GM21825 (cell line): ENCODE measurements around the gene NOL9.
A peak's percentile ranks its signal among the peaks of the same experiment; 100 is the strongest.

Experiments
- ATAC-seq: cut with Tn5 transposase; IDR thresholded peaks from one replicate; pipeline ENCODE4 v1.9.1; 2021; ENCODE audit warnings: mild to moderate bottlenecking, moderate library complexity; ENCODE audit not compliant: unreplicated experiment

Gene NOL9

DNA sequence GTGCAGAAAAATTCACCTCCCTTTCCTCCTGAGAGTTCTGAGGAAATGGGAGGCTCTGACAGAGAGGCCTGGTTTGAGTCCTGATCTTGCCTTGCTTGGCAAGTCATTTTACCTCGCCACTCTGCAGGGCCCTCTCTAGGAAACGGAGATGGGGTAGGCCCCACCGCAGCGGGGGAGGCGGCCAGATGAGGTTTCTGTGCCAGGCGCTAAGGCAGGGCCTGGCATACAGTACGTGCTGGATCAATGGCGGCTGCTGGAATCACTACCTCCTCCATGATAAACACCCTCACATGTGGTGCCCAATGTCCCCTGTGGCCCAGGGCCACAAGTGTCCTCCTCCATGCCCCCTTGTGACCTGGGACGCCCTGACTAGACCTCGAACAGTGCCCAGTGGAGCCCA, 62.3 kb downstream of the NOL9 start:
- ATAC-seq = no peak

GRCh38 chr1:6491480-6491962, 62.8 kb downstream of the NOL9 start, which contains the start of gene PLEKHG5:
Gene PLEKHG5 (minus strand): TSS chr1:6491667. CDS start chr1:6477571, 14,096 bp downstream.
- no peak for ATAC-seq

- ATAC-seq = no peak
Observed at GRCh38 chr1:6491081-6491449, 63.2 kb downstream of the NOL9 start.

- peak; percentile 43 for ATAC-seq
Observed at GRCh38 chr1:6490181-6491080, 63.9 kb downstream of the NOL9 start.

DNA sequence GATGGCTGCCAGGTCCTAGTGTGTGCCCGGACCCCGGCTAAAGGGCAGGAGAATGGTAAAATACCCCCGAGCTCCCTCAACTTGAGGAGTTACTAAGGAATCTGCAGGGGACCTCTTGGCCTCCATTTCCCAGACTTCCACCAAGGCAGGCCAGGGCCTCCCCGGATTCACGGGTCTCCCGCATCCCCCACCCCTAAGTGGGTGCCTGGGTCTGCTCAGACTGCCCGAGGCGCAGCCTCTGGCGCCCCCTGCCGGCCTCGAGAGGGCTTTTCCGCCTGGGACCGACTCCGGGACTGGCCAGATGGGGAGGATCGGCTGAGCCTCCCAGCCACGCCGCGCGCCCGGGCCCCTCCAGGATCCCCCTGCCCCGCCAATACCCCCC, 64.5 kb downstream of the NOL9 start:
- peak; percentile 60 for ATAC-seq

DNA sequence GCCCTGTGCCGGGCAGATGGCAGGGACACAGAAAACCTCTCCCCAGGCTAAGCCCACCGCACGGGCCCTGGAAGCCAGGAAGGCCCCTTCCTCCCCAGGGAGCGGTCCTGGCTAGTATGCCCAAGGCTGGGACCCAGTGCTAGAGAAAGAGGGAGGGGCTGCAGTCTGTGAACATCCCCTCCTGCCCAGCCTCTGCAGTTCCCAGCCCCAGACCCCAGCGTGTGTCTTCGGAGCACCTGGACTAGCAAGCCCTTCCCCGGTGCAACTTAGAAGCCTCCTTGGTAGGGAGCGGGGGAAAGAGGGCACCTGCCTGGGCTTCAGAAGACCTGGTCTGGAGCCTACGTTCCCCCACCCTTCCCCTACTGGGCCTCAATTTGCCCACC, 64.9 kb downstream of the NOL9 start:
- no peak for ATAC-seq

DNA sequence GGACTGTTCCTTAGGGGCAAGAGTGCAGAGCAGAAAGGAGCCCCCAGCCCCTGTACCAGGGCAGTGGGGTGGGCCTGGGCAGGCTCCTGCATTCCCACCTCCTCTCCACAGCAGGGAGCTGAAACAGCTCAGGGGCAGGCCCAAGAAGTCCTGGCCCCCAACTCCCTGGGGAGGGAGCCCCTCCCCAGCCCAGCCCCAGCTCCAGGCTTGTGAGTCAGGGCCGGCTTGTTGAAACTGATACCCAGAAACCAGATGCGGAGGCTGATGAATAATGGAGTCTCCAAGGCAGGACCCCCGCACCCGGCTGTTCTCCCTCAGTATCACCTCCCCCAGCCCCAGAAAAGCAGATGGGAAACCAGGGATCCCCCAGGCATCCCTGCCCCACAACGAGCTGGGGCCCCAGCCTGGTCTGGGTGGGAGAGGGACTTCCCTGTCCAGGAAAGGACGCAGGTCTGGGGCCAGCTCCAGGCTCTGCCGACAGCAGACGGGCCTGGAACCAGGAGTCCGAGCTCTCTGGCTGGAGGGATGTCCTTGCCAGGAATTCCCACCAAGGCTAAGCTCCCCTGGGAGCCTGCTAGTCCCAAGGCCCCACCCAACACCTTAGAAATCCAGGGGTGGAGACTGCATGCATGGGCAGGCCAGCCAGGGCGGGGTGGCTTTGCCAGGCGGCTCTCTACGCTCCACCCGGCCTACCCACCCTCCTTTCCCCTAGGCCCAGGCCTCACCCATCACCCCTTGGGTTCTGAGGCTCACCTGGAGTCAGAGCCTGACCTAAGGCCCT, 65.5 kb downstream of the NOL9 start:
- no peak for ATAC-seq

DNA sequence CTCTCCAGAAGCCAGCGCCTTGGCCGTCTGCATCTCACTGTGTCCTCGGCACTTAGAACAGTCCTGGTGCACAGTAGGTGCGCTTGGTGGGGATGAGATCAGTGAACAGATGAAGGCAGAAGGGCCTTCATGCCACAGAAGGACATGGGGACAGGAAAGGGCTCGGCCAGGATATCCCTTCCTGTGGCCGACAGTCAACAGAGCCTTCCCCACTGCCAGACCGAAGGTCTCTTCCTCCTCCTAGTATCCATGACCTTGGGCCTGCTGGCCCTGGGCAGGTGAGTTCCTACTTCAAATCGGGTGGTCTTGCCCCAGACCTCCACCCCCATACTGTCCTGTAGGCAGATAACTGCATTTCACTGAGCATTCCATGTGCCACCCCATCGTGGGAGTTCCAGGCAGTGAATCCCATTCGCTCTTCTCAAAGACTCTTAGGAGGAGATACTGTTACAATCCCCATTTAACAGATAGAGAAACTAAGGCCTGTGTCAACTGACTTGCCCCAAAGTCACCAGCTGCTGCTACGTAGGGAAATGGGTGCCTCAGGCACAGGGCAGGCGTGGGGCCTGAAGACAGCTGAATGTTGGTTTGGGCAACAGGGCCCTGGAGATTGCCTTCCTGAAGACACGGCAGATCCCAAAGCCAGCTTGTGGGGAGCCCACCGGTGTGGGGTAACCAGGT, 66.4 kb downstream of the NOL9 start:
- no peak for ATAC-seq

DNA sequence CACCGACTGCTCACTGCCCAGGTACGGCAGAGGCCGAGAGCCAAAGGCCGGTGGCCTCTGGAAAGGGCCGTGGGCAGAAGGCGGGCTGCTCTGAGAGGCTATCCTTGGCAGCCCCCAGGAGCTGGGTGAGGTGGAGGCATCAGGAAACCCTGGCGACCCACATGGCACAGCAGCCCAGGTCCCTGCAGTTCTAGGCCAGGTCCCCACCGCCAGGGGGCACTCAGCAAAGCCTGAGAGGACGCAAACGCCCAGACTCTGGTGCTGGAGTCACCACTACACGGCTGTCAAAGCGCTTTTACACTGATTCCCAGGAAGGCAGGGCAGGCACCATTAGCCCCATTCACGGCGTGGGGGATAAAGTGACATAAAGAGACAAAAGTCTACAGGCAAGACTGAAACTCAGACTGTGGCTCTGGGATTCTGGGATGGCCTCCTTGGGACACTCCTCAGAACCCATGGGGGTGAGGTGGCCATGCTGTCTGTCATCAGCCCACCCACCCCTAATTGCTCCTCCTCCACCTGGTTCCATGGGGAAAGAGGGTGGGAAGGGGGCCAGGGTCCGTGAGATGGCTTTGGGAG, 67.8 kb downstream of the NOL9 start:
- peak; percentile 42 for ATAC-seq

- ATAC-seq = no peak
Observed at GRCh38 chr1:6485168-6486101, 68.9 kb downstream of the NOL9 start.

GRCh38 chr1:6484826-6485167, 69.5 kb downstream of the NOL9 start:
- ATAC-seq = no peak

DNA sequence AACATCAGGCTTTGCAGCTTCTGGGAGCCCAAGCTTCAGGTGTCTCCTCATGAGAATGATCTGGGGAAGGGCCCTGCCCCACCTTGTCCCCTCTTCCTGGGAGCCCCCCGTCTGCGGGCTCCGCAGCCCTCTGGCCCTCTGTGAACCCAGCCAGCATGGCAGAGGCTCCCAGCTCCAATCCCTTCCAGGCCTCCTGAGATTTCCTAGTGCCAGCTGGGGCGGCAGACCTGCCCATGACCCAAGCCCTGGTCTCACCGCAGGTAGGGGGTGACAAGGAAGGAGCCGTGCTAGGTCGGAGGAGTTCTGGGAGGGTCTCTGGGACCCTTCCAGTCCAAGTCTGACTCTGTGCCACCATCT, 70.6 kb downstream of the NOL9 start:
- ATAC-seq = no peak

- ATAC-seq = no peak
Observed at GRCh38 chr1:6483017-6483760, 71.1 kb downstream of the NOL9 start.

GRCh38 chr1:6481820-6482219, 72.5 kb downstream of the NOL9 start:
- no peak for ATAC-seq

DNA sequence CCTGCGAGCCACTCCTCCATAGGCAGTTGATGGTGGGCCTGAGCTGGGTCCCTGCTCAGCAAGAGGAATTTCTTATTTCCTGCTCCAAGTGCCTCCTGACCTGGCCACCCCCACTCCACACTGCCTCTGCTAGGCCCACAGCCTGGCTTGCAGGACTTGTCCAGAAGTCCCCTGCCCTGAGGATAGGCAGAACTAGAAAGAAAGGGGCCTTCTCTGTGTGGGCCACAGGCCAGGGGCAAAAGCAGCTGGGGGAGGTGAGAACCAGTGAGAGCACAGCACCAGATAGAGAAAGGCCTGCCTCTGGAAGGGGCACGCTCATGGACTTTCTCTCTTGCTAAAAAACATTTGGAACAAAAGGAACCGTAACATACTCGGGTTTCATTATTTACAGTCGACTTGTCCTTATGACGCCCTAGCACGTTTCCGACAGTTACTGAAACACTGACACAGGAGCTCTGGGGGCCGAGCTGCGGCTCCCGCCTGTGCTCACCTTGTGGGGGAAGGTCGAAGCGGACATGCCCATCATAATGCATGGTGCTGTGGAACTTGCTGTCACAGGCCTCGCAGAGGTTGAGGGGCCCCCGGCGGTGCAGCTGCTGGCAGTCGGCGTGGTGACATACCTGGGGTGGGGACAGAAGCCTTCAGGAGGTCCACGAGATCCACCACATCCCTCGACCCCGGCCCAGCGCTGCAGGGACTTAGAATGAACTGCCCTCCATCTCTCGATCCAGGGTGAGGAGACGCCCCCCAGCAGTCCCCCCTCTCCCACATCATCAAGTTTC, 77.1 kb downstream of the NOL9 start:
- no peak for ATAC-seq

- no peak for ATAC-seq
Observed at GRCh38 chr1:6476483-6476882, 77.8 kb downstream of the NOL9 start.

- ATAC-seq = no peak
Observed at GRCh38 chr1:6475381-6476133, 78.8 kb downstream of the NOL9 start.

DNA sequence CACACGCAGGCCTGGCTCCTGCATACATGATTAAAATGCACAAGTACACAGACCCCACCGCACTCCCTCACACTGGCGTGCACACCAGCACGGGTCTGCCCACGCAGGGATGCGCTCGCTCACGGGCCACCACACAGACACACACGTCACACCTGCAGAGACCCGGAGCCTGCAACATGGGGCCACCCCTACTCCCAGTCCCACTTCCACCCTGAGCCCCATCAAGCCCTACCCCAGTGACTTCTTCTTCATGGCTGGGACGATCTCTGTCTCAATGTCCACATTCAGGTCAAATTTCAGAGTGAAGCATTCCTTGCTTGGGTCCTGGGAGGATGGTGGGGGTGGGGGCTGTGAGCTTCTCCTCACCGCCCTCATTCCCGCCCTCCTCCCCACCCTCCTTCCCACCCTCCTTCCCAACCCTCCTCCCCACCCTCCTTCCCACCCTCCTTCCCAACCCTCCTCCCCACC, 79.5 kb downstream of the NOL9 start:
- no peak for ATAC-seq
